ENCODE measurements around the gene CRCP. TPM values are rescaled to one million over a fixed set of nuclear protein-coding genes. Genes with fewer than 3 reads are reported as not detected.
"Not testable (repeated sequence)": the region's sequence is repeated elsewhere in the genome, so short reads cannot be mapped to it uniquely, and the experiment has no call there.

Gene CRCP
- total RNA-seq, 2 experiments from 2014 or later, result 30.8 to 33.7 TPM

DNA sequence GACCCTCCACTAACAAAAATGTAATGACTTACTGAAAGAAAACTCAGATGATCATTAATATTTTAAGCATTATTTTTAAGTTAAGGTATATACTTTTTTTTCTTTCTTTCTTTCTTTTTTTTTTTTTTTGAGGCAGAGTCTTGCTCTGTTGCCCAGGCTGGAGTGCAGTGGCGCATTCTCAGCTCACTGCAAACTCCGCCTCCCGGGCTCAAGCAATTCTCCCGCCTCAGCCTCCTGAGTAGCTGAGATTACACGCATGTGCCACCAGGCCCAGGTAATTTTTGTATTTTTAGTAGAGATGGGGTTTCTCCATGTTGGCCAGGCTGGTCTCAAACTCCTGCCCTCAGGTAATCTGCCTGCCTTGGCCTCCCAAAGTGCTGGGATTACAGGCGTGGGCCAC is 12.5 kb upstream of the CRCP start:
- CTCF ChIA-PET, POLR2A ChIA-PET: not testable (repeated sequence)

- CTCF ChIA-PET, POLR2A ChIA-PET: not testable (repeated sequence)
Observed at GRCh38 chr7:66103994-66104393, 10.7 kb upstream of the CRCP start.

- CTCF ChIA-PET, result no interaction called here
Observed at GRCh38 chr7:66105263-66105748, 9.3 kb upstream of the CRCP start.

GRCh38 chr7:66108410-66108809 is 6.2 kb upstream of the CRCP start:
- POLR2A ChIA-PET, result interaction anchor here (0.7 kb wide), 1 partner anchor 32 kb away, joined by 4 read pairs; no protein-coding TSS in a partner anchor
- CTCF ChIA-PET, result not testable (repeated sequence)

More at GRCh38 chr7:66105263-66105748, 9.3 kb upstream of the CRCP start:
- POLR2A ChIA-PET, result no interaction called here

GRCh38 chr7:66110856-66111255 is 3.8 kb upstream of the CRCP start:
- CTCF ChIA-PET, result no interaction called here

DNA sequence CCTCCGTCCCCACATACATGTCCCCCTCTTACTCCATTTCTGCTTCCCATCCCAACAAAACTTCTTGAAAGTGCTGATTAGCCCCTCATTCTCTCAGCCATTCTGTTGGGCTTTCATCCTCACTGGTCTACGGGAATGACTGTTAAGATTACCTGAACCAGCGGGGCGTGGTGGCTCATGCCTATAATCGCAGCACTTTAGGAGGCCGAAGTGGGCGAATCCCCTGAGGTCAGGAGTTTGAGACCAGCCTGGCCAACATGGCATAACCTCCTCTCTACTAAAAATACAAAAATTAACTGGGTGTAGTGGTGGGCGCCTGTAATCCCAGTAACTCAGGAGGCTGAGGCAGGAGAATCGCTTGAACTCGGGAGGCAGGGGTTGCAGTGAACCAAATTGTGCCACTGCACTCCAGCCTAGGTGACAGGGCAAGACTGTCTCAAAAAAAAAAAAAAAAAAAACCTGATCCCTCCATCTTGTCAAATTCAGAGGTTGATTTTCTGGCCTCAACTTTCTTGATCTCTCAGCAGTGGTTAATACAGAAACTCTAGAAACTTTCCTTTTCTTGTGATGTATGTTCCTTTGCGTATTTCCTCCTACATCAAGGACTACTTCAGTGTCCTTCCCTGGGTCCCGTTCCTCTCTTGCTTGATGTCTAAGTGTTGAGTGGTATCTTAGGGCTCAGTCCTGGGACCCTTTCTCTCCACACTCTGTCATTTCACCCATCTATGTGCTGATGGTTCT is 2.2 kb downstream of the CRCP start:
- CTCF ChIA-PET, POLR2A ChIA-PET: not testable (repeated sequence)

More at GRCh38 chr7:66110856-66111255, 3.8 kb upstream of the CRCP start:
- POLR2A ChIA-PET, result no interaction called here

- ChIA-PET POLR2A (no interaction called here), CTCF (no interaction called here)
Observed at GRCh38 chr7:66118603-66119002, 4.0 kb downstream of the CRCP start.

- ChIA-PET CTCF (no interaction called here), POLR2A (no interaction called here)
Observed at GRCh38 chr7:66119245-66119850, 4.7 kb downstream of the CRCP start.

GRCh38 chr7:66123175-66123528 is 8.5 kb downstream of the CRCP start:
- ChIA-PET POLR2A (interaction anchor here (1.2 kb wide), 1 partner anchor 9 kb away, joined by 3 read pairs; the partner anchor contains the start of gene CRCP), CTCF (interaction anchor here (0.6 kb wide), 1 partner anchor 387 kb away, joined by 3 read pairs; no protein-coding TSS in a partner anchor)

DNA sequence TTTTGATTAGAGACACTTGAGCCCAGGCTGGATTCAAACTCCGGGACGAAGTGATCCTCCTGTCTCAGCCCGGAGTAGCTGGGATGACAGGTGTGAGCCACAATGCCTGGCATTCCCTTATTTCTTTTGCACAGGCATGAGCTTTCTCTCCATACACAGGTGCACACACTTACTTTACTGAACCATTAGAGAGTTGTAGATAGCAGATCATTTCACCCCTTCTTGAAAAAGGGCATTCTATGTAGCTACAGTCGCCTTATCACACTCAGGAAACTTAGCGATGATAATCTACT is 9.9 kb downstream of the CRCP start:
- CTCF ChIA-PET, POLR2A ChIA-PET: not testable (repeated sequence)

- ChIA-PET CTCF (no interaction called here), POLR2A (no interaction called here)
Observed at GRCh38 chr7:66125052-66125694, 10.5 kb downstream of the CRCP start.

DNA sequence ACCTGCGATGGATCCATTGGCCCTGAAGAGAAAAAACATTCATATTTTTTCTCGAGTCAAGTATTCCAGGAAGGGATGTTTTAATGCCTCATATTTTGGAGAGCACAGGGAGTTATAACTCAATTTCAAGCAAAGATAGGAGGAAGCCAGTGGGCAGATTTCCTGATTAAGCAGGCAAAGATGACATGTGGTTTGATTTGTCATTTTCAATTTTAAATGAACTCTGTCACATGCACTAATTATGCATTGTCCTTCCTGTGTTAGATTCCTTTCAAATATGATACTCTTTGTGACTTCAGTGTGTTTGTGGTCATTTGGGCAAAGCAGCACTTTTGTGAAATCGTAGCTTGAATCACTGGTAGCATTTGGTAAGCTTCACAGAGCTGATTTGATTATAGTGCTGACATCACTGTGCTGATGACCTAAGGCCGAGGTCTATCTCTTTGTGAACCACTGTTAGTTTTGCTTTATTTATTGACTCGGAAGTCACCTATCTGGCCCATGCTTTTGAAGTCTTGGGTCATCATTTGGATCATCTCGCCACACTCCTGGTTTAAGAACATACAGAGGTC is 11.2 kb downstream of the CRCP start:
- CTCF ChIA-PET, POLR2A ChIA-PET: not testable (repeated sequence)

DNA sequence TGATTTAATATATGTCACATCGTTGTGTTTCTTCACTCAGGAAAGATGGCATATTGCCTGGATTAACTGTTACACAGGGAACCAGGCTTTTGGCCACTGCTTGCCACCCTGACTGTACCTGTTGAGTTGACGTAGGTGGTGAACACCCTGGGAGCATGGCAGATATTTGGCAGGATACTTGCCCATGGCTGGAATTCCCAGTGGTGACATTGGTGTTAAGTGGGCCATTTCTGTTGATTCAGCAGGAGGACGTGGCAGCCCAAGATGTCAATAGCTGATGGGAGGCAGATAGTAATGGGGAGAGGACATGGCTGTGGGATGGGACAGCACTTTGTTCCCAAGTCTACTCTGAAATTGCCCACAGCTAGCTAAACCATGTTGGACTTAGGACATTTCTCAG is 12.5 kb downstream of the CRCP start:
- CTCF ChIA-PET, POLR2A ChIA-PET: not testable (repeated sequence)

DNA sequence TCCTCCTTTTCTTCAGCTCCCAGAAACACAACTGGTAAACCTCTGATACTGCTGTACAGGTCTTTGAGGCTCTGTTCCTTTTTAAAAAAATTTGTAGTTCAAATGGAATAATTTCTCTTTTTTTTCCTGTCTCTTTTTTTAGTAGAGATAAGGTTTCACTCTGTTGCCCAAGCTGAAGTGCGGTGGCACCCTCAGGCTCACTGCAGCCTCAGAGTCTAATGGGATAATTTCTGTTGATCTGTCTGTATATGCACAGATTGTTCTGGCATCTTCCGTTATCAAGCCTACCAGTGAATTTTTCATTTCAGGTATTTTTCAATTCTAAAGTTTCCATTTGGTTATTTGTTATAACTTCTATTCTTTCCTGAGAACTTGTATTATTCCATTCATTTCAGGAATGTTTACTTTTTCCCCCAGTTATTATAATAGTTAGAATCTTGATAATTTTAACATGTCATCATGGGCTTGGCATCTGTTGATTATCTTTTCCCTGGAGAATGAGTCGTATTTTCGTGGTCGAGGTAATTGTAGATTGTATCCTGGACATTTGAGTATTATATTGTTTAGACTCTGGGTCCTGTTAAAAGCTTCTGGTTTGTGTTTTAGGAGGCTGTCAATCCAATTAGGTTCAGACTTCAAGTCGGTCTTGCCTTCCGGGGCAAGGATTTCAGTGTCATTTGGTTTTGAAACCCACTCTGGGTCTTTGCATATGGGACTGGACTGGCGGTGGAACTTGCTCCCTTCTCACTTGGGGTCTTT is 24.5 kb downstream of the CRCP start:
- CTCF ChIA-PET, result interaction anchor here (0.6 kb wide), 1 partner anchor 282 kb away, joined by 3 read pairs; no protein-coding TSS in a partner anchor
- POLR2A ChIA-PET, result no interaction called here

- POLR2A ChIA-PET, result no interaction called here
- CTCF ChIA-PET, result no interaction called here
Observed at GRCh38 chr7:66140924-66141323, 26.3 kb downstream of the CRCP start.

DNA sequence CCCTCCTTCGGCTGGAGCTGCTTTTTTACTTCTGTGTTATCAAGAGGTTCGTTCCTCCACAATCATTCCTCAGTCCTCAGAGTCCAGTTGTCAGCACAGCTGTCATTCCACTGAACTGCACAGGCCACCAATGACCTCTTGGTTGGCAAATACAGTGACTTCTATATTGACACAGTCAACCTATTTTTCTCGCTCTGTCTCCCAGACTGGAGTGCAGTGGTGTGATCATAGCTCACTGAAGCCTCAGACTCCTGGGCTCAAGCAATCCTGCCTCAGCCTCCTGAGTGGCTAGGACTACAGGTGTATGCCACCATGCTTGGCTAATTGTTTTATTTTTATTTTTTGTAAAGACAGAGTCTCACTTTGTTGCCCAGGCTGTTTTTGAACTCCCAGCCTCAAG is 27.7 kb downstream of the CRCP start:
- ChIA-PET POLR2A (no interaction called here), CTCF (no interaction called here)

DNA sequence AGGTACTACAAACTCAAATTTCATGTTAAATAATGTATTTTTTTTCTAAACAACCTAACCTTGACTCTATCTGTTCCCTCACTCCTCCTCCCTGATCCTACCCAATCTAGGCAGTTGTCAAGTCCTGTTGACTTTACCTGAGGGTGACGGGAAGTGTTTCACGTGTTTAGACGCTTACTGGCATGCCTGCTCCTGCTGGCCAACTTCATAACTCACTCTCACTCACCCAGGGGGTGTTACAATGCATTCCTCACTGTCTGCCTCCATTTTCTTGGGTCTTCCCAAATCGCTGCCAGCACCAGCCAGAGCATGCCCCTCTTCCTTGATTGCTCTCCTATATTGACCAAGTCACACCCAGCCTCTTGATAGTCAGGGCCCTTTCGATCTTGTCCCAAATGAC is 28.3 kb downstream of the CRCP start:
- POLR2A ChIA-PET, result no interaction called here
- CTCF ChIA-PET, result no interaction called here

GRCh38 chr7:66143876-66144332 is 29.3 kb downstream of the CRCP start:
- ChIA-PET POLR2A (no interaction called here), CTCF (no interaction called here)

DNA sequence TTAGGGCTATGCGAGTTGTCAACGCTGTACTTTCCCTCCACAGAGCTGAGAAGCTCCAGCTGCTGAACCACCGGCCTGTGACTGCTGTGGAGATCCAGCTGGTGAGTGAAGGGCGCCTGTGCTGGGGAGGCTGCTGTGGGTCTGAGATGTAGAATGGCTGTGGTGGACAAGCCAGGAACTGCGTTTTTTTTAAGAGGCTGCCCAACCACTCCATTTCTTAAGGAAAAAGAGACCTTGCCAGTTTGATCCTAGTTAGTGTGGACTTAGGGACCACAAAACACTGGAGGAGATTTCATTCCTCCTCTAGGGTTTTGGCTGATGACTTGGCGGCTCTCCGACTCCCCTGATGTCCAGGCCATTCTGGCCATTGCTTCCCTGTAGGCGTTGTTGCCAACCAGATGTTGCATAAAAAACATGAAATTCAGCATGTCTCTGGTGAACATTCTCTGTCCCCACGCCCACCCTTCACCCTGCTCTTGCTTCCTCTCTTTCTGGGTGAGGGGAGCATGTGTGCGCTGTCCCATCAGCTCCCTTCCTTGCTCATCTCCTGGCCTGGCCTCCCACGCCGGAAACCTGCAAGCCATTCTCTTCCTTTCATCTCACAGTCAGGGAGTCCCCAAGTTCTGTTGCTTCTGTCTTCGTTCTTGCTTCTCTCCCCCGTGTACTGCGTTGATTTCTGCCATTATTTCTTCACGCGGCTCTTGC is 30.9 kb downstream of the CRCP start:
- ChIA-PET POLR2A (no interaction called here), CTCF (no interaction called here)

- ChIA-PET POLR2A (no interaction called here), CTCF (no interaction called here)
Observed at GRCh38 chr7:66146701-66147100, 32.1 kb downstream of the CRCP start.
